Measurements from ENCODE around the gene DGKZ.
A peak's percentile ranks its signal among the peaks of the same experiment; 100 is the strongest.

DGKZ gene

GRCh38 chr11:46326813-46327416, 20.3 kb upstream of the DGKZ start:
- Histone ChIP-seq H3K27ac (no peak overlapping the region), H3K4me3 (no peak overlapping the region)

DNA sequence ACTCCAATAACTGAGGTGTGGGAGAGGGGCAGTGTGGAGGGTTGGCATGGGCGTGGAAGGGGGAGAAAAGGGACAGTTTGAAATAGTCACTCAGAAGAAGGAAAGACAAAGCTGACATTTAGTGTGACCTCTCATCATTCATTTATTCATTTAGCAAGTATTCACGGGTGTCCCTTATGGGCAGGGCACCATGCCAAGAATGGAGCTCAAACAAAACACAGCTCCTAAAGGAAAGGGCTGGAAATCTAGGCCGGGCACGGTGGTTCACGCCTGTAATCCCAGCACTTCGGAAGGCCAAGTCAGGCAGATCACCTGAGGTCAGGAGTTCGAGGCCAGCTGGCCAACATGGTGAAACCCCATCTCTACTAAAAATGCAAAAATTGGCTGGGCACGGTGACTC, 19.4 kb upstream of the DGKZ start:
- no peak overlapping the region for H3K4me3 ChIP-seq

GRCh38 chr11:46330154-46330553, 17.1 kb upstream of the DGKZ start:
- Histone ChIP-seq H3K4me3 (no peak overlapping the region), H3K27ac (no peak overlapping the region)

More for the DNA sequence above, 19.4 kb upstream of the DGKZ start:
- no peak overlapping the region for H3K27ac ChIP-seq

DNA sequence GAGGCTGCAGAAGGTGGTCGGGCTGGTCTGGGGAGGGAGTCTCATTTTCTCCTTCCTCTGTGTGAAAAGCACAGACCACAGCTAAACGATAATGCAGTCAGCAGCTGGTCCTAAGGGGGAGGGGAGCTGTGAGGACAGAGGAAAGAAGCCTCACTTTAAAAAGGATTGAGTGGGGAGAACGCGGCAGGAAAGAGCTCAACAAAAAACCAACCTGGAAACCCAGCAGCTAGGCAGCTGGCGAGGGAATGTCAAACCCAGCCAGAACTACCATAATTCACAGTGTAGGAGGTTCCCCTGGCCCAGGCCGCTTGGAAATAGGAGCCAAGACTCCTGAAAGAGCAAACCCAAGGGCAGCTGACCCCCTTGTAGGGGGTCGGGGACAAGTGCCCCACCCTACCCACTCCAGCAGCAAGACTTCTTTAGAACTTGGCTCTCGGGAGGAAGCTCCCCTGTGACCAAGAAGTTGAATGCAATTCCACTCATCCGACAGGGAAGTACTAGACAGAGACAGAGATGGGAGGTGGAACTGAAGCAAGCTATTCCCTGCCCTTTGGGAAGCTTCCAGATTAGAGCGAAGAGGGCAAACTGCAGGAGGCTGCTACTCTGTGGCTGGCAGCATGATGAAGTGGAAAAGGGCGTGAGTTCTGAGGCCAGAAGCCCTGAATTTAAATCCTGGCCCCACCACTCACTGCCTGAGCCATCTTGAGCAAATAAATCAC, 16.5 kb upstream of the DGKZ start:
- Histone ChIP-seq H3K27ac (peak overlapping the region in 3 of 21 experiments; percentile 23 to 63 (median 27)), H3K4me3 (no peak overlapping the region)

GRCh38 chr11:46331282-46331984, 15.8 kb upstream of the DGKZ start:
- Histone ChIP-seq H3K4me3 (no peak overlapping the region), H3K27ac (peak overlapping the region in 3 of 21 experiments; percentile 23 to 63 (median 37))

DNA sequence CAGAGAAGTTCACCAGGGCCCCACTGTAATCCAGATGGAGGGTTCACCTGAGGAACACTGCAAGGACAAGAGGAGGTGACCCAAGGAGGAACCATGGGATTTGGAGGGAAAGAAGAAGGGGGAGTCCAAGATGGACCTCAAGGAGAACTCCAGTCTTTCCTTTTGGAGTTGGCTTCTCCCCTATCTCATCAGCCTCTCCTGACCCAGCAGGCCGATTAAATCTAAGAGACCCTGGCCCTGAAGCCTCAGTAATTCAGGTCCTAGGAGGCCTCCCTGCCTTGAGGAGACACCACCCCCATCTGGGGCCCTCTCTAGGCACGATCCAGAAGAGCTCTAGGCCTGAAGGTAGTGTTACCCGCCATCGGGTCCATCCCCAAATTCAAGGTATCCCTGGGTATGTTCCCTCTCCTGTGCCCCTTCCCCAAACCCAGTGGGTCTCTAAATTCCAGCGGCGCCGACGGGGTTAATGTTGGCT, 15.1 kb upstream of the DGKZ start:
- H3K27ac ChIP-seq: peak overlapping the region in 3 of 21 experiments; percentile 27 to 75 (median 32)

DNA sequence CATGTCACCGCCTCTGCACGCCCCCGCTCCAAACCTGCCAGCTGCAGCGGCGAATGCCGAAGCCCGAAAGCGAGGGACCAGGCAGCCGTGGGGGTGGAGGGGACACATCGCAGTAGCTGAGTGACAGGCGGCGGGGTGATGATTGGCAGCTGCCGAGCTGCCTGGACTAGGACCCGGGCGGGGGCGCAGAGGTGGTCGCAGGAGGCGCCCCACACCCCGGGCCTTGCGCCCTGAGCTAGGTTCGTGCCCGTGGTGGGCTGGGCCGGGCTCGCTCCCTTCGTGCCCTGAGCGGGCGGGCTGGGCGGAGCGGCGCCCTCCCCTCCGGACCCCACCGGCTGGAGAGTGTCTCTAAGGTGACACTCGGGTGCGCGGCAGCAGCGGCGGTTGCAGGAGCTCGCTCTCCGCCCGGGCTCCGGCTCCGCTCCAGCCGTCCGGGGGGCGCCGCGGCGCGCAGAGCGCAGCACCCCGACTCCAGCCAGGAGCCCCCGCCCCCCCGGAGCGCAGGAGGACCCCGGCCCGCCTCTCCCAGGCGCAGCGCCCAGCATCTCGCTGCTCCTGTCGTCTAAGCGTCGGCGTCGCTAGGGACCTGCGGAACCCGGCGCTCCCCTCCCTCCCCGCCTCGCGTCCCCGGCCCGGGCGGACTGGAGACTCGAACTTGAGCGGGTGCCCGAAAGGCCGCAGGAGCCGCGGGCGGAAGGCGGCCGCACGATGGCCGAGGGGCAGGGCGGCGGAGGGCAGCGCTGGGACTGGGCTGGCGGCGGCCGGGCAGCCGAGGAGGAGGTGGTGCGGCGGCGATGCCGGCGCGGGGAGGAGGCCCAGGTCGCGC, 14.5 kb upstream of the DGKZ start:
- peak overlapping the region in 3 of 21 experiments; percentile 27 to 75 (median 32) for H3K27ac ChIP-seq
- H3K4me3 ChIP-seq: peak overlapping the region; percentile 15 to 48 (median 31)

More for the DNA sequence above, 15.1 kb upstream of the DGKZ start:
- peak overlapping the region in 5 of 7 experiments; percentile 16 to 48 (median 32) for H3K4me3 ChIP-seq

DNA sequence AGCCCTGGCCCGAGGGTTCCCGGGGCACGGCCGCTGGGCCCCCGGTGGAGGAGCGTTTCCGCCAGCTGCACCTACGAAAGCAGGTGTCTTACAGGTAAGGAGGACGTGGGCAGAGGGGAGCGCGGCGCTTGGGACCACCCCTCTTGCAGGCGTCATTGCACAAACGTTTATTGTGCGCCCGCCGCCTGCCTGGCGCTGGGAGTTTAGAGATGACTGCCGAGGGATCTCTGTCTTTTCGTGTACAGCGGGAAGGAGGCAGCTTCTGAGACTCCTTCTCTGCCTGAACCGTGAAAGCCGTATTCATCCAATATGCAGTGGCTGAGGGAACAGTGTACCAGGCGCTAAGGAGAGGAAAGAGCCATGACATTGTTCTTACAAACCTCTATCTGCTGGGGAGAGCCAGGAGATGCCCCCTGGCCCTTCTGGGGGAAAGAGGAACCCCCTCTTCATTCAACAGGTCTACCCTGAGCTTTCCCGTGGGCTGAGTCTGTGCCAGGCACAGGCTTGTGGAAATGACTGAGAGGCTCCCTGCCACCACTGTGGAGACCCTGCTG, 13.8 kb upstream of the DGKZ start:
- H3K4me3 ChIP-seq: peak overlapping the region; percentile 15 to 48 (median 31)
- peak overlapping the region in 3 of 21 experiments; percentile 27 to 75 (median 32) for H3K27ac ChIP-seq

- Histone ChIP-seq H3K27ac (no peak overlapping the region), H3K4me3 (no peak overlapping the region)
Measured at GRCh38 chr11:46334211-46334610, 13.1 kb upstream of the DGKZ start.

- no peak overlapping the region for H3K27ac ChIP-seq
- H3K4me3 ChIP-seq: no peak overlapping the region
Measured at GRCh38 chr11:46335271-46335670, 12.0 kb upstream of the DGKZ start.

GRCh38 chr11:46335890-46336562, 11.2 kb upstream of the DGKZ start:
- H3K4me3 ChIP-seq: no peak overlapping the region
- no peak overlapping the region for H3K27ac ChIP-seq

- H3K4me3 ChIP-seq: no peak overlapping the region
- H3K27ac ChIP-seq: no peak overlapping the region
Measured at GRCh38 chr11:46336563-46337180, 10.6 kb upstream of the DGKZ start.

DNA sequence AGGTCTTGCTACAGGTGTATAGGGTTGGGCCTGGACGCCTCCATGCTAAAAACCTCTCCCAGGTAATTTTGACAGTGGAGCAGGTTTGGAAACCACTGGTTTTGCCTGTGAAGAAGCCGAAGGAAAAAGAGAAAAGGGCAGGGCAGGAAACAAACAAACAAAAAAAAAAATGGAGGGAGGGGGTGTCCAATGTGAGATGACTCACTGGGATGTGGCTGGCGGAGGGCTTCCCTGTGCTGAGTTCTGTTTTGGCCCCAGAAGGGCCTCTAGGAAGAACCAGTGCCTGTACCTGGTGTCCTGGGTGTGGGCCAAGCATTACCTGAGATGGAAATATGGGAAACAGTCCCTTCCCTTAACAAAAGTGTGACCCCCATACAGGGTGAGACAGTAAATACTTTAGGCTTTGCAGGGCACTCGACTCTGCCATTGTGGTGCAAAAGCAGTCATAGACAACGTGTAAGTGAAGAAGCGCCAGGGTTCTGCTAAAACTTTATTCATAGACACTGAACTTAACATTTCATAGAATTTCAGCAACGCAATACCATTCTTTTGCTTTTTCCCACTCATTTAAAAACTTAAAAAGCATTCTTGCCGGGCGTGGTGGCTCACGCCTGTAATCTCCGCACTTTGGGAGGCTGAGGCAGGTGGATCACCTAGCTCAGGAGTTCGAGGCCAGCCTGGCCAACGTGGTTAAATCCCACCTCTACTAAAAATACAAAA, 9.5 kb upstream of the DGKZ start:
- Histone ChIP-seq H3K4me3 (no peak overlapping the region), H3K27ac (no peak overlapping the region)

- H3K4me3 ChIP-seq: peak overlapping the region in 2 of 7 experiments; percentile 7 to 30
Measured at GRCh38 chr11:46338636-46338987, 8.7 kb upstream of the DGKZ start.

DNA sequence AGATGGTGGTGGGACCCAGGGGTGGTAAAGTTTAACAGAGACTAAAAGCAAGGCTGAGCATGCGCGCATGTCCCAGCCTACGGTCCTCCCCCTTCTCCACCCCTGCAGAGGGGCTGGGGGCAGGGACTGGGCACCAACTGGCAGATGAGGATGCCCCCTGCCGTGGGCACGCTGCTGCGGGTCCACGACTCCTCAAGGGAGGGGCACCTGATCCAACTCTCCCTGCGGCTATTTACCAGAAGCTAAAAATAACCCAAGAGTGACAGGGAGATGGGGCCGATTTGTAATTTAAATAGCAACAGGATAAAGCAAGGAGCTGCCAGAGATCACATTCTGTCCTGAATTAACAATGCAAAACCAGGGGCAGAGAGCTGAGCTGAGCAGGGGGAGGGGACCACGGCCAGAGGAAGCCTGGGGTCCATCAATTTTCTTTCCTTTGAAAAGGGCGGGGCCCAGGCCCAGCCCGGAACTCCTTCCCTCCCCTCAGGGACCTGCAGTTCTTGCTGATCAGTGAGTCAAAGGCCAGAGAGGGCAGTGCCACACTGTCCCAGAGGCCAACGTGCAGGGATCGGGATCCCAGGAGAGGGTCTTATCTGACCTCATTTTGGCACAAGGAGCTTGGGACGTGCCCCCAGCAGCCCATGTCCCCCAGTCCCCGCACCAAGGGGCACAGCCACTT, 8.1 kb upstream of the DGKZ start:
- H3K4me3 ChIP-seq: peak overlapping the region in 2 of 7 experiments; percentile 7 to 30
- H3K27ac ChIP-seq: peak overlapping the region in 15 of 21 experiments; percentile 2 to 75 (median 33)

More at GRCh38 chr11:46338636-46338987, 8.7 kb upstream of the DGKZ start:
- H3K27ac ChIP-seq: peak overlapping the region in 14 of 21 experiments; percentile 2 to 75 (median 37)

GRCh38 chr11:46339816-46340215, 7.4 kb upstream of the DGKZ start:
- peak overlapping the region in 6 of 21 experiments; percentile 11 to 75 (median 46) for H3K27ac ChIP-seq
- no peak overlapping the region for H3K4me3 ChIP-seq

- H3K4me3 ChIP-seq: no peak overlapping the region
- peak overlapping the region in 5 of 21 experiments; percentile 61 to 73 (median 63) for H3K27ac ChIP-seq
Measured at GRCh38 chr11:46341454-46341853, 5.8 kb upstream of the DGKZ start.
